Peyer's patch (tissue), 4 donors: ENCODE results near the gene SCUBE1. TPM values are rescaled to one million over a fixed set of nuclear protein-coding genes. Genes with fewer than 3 reads are reported as not detected.

Source experiments
- DNase-seq, 3 donors: peaks; one replicate each; pipeline ENCODE4 v3.0.0-alpha.2; 2017 to 2019
- H3K27ac ChIP-seq, 4 donors: fragments of 200-600 bp; sonication (generic); one replicate each; pipeline ENCODE4 v1.5.1; 2016 to 2019
- H3K27me3 ChIP-seq, 2 donors: fragments of 200-600 bp; sonication (generic); one replicate each; pipeline ENCODE4 v1.5.1; 2019
- H3K36me3 ChIP-seq, 3 donors: fragments of 200-600 bp; sonication (generic); one replicate each; pipeline ENCODE4 v1.5.1; 2016 to 2019
- H3K4me1 ChIP-seq, 4 donors: fragments of 200-600 bp; sonication (generic); one replicate each; pipeline ENCODE4 v1.5.1; 2016 to 2019
- H3K4me3 ChIP-seq, 4 donors: fragments of 200-600 bp; sonication (generic); 1 replicate in 3 of 4; 2 replicates in 1 of 4; pipeline ENCODE4 v1.5.1; 2016 to 2019; ENCODE audit warnings: mild to moderate bottlenecking in 1 of 4
- H3K9me3 ChIP-seq, 4 donors: fragments of 200-600 bp; sonication (generic); one replicate each; pipeline ENCODE4 v1.5.1; 2016 to 2019; ENCODE audit warnings: mild to moderate bottlenecking in 1 of 4
- POLR2A ChIP-seq, 2 donors: fragments of 450-650 bp; IDR thresholded peaks; one replicate each; pipeline ENCODE4 v1.5.1; 2017; ENCODE audit warnings: antibody characterized with exemption in 2 of 2, mild to moderate bottlenecking in 2 of 2, moderate library complexity in 2 of 2
- total RNA-seq, 4 donors: library from RNA; depleted of rRNA; stranded (reverse); fragments of >200 nt; gene quantifications; one replicate each; pipeline ENCODE4 v1.1.0, GENCODE V29; 2016
- TF ChIP-seq, protein P1 (sequence below), 6 experiments: fragments of 450-650 bp in 4 of 6; fragments of 200-600 bp in 2 of 6; sonication (generic) in 1 of 6; IDR thresholded peaks; one replicate each; pipeline ENCODE4 v1.5.1; 2017 to 2019; ENCODE audit warnings: antibody characterized with exemption in 6 of 6, mild to moderate bottlenecking in 3 of 6, moderate library complexity in 1 of 6

SCUBE1 gene
- total RNA-seq, 4 donors from 2014 or later: 1.6 to 47.9 (median 7.9) TPM

DNA sequence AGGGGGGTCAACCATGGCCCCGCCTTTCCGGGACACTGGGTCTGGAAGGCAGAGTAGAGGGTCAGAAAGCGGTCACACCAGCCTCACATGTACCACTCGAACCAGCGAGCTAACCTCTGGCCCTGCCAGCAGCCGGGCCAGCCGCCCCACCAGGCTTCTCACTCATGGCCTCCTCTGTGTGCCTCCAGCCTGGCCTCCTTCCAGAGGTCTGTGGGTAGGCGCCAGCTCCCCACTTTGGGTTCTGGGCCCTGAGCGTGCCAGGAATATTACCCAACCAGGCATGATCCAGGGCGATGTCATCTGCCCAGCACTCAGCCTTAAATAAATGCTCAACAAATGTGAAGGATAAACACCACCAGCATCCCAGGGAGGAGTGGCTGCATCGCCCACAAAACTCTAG, 5.8 kb downstream of the SCUBE1 start:
- Histone ChIP-seq H3K4me1 (peaks cover 0 to 4% (median 0%) of the 10 kb centered on the region in 4 donors), H3K27me3 (peaks cover 0 to 8% of the 10 kb centered on the region in 2 donors), H3K9me3 (no peaks in the 10 kb centered on the region), H3K36me3 (no peaks in the 10 kb centered on the region), H3K27ac (no peak overlapping the region), H3K4me3 (no peak overlapping the region)
- DNase-seq: no peak
- no peak for TF ChIP-seq POLR2A (IDR thresholded peaks at IDR 0.05)
- TF ChIP-seq, protein P1, sequence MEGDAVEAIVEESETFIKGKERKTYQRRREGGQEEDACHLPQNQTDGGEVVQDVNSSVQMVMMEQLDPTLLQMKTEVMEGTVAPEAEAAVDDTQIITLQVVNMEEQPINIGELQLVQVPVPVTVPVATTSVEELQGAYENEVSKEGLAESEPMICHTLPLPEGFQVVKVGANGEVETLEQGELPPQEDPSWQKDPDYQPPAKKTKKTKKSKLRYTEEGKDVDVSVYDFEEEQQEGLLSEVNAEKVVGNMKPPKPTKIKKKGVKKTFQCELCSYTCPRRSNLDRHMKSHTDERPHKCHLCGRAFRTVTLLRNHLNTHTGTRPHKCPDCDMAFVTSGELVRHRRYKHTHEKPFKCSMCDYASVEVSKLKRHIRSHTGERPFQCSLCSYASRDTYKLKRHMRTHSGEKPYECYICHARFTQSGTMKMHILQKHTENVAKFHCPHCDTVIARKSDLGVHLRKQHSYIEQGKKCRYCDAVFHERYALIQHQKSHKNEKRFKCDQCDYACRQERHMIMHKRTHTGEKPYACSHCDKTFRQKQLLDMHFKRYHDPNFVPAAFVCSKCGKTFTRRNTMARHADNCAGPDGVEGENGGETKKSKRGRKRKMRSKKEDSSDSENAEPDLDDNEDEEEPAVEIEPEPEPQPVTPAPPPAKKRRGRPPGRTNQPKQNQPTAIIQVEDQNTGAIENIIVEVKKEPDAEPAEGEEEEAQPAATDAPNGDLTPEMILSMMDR (IDR thresholded peaks at IDR 0.05): no peak

DNA sequence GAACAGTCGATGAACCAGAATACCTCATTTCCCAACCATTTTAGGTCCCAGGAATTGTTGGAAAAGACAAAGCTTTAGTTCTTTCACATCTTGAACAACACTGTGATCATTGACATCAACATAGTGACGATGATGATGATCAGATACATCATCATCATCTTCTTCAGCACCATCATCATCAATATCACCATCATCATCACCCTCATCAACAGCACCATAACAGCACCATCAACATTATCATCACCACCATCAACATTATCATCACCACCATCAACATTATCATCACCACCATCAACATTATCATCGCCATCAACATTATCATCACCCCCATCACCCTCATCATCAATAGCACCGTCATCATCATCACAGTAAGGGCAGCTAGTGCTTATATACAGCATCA, 8.8 kb downstream of the SCUBE1 start:
- no peak for DNase-seq
- Histone ChIP-seq H3K4me3 (no peak overlapping the region), H3K27me3 (no peaks in the 10 kb centered on the region), H3K9me3 (no peaks in the 10 kb centered on the region), H3K27ac (no peak overlapping the region), H3K4me1 (no peaks in the 10 kb centered on the region), H3K36me3 (no peaks in the 10 kb centered on the region)
- TF ChIP-seq POLR2A (IDR thresholded peaks at IDR 0.05): no peak
- TF ChIP-seq, protein P1 (IDR thresholded peaks at IDR 0.05): no peak

DNA sequence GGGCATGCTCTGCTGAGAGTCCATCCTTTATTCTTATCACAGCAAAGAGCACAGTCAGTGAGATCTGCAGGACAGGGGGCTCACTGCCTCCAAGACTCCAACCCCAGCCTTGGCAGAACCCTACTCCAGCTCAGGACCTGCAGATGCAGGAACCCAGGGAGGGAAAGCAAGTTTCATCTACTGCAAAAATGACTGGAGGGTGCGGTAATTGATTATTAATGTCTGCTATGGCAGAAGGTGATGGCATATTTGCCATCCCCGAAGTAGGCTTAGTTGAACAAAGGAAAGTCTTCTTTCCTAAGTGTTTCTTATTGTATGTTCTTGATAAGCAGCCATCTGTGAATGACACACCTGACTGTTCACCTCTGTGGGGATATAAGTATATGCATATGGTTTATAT, 9.2 kb downstream of the SCUBE1 start:
- Histone ChIP-seq H3K4me3 (no peak overlapping the region), H3K27ac (no peak overlapping the region), H3K9me3 (no peaks in the 10 kb centered on the region), H3K36me3 (no peaks in the 10 kb centered on the region), H3K4me1 (no peaks in the 10 kb centered on the region), H3K27me3 (no peaks in the 10 kb centered on the region)
- no peak for DNase-seq
- TF ChIP-seq, protein P1 (IDR thresholded peaks at IDR 0.05): no peak
- TF ChIP-seq POLR2A (IDR thresholded peaks at IDR 0.05): no peak

DNA sequence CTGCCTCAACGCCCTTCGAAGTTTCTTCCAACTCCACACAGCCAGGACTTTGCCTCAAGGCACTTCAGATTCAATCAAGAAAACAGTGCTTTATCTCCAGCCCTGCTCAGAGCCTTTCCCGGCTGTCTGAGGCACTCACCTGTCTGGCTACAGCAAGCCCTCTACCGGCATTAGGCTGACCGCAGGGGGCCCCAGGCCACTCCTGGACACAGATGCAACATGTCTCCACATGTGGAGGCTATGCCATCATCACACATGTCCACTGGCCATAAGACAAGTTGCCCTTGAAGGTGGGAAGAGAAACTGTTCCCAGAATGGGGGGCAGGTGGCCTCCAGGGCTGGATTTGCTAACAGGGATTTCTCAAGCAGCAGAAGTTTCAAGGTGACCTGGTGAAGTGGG, 10.0 kb downstream of the SCUBE1 start:
- Histone ChIP-seq H3K27ac (no peak overlapping the region), H3K4me1 (no peaks in the 10 kb centered on the region), H3K27me3 (no peaks in the 10 kb centered on the region), H3K9me3 (no peaks in the 10 kb centered on the region), H3K36me3 (no peaks in the 10 kb centered on the region), H3K4me3 (no peak overlapping the region)
- TF ChIP-seq, protein P1 (IDR thresholded peaks at IDR 0.05): no peak
- no peak for TF ChIP-seq POLR2A (IDR thresholded peaks at IDR 0.05)
- DNase-seq: no peak

DNA sequence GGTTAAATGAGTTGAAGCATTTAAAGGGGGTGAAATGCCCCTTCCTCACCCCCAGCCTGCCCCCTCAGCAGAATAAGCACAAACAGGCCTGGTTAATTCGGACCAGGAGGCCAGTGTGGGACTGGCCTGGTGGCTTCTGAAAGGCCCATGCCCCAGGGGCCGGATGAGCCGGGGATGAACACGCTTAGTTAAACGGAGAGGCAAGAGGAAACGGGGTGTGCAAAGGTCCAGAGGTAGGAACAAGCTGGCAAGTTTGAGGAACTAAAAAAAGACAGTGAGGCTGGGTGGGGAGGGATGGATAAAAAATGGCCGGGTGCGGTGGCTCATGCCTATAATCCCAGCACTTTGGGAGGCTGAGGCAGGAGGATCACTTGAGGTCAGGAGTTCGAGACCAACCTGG, 11.5 kb downstream of the SCUBE1 start:
- Histone ChIP-seq H3K27me3 (no peaks in the 10 kb centered on the region), H3K27ac (no peak overlapping the region), H3K4me3 (no peak overlapping the region), H3K36me3 (no peaks in the 10 kb centered on the region), H3K9me3 (no peaks in the 10 kb centered on the region), H3K4me1 (no peaks in the 10 kb centered on the region)
- DNase-seq: no peak
- TF ChIP-seq, protein P1 (IDR thresholded peaks at IDR 0.05): no peak
- TF ChIP-seq POLR2A (IDR thresholded peaks at IDR 0.05): no peak

DNA sequence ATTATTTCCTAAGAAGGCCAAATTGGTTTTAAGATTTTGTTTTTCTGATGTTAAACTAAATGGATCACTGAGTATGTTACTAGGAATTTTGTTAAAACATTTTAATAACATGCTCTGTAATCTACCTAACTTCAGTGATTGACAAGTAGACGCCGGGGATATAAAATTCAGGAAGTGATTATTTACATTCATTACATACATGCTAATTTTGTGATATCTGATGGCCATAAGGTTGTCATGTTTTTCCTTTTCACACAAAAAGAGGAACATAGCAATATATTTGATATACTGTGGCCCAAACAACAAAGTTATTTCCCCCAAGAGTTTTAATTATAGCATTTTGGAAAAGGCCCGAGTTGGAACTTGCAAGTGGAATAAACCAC, 12.1 kb downstream of the SCUBE1 start:
- H3K4me3 ChIP-seq: no peak overlapping the region
- no peaks in the 10 kb centered on the region for H3K4me1 ChIP-seq
- no peaks in the 10 kb centered on the region for H3K36me3 ChIP-seq
- no peaks in the 10 kb centered on the region for H3K9me3 ChIP-seq
- no peaks in the 10 kb centered on the region for H3K27me3 ChIP-seq
- TF ChIP-seq, protein P1 (IDR thresholded peaks at IDR 0.05): no peak
- TF ChIP-seq POLR2A (IDR thresholded peaks at IDR 0.05): no peak
- H3K27ac ChIP-seq: no peak overlapping the region
- no peak for DNase-seq
